ENCODE results near the gene BAZ1B. TPM values are rescaled to one million over a fixed set of nuclear protein-coding genes. Genes with fewer than 3 reads are reported as not detected.
"Not testable (repeated sequence)": the region's sequence is repeated elsewhere in the genome, so short reads cannot be mapped to it uniquely, and the experiment has no call there.

Gene BAZ1B
- total RNA-seq, 3 donors from 2014 or later = 53.7 to 57.4 (median 56.3) TPM

DNA sequence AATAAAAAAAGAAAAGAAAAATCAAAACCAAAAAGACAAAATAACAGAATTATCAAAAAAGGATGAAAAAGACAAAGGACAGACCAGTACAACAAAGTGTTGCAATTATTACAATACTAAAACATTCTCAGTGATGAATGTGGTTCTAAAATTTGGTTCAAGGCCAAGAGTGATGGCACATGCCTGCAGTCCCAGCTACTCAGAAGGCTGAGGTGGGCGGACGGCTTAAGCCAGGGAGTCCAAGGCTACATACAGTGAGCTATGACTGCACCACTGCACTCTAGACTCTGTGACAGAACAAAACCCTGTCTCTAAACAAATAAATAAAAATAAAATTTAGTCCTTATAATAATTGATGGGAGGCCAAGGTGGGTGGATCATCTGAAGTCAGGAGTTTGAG lies 14.5 kb downstream of the BAZ1B start:
- Histone ChIP-seq H3K27me3 (no peaks in the 10 kb centered on the region), H3K4me3 (no peak overlapping the region), H3K4me1 (no peaks in the 10 kb centered on the region), H3K36me3 (peaks cover 4% of the 10 kb centered on the region), H3K27ac (no peak overlapping the region), H3K9me3 (no peaks in the 10 kb centered on the region)
- intact Hi-C loops (cut with DNase I; ENCODE audit: low total_unique reads) = no loop called here
- no peak for DNase-seq (ENCODE audit: low spot score in 2 of 2)
- TF ChIP-seq POLR2A (IDR thresholded peaks at IDR 0.05) (no peak), POLR2AphosphoS5 (IDR thresholded peaks at IDR 0.05) (no peak), CTCF (IDR thresholded peaks at IDR 0.05) (no peak)

DNA sequence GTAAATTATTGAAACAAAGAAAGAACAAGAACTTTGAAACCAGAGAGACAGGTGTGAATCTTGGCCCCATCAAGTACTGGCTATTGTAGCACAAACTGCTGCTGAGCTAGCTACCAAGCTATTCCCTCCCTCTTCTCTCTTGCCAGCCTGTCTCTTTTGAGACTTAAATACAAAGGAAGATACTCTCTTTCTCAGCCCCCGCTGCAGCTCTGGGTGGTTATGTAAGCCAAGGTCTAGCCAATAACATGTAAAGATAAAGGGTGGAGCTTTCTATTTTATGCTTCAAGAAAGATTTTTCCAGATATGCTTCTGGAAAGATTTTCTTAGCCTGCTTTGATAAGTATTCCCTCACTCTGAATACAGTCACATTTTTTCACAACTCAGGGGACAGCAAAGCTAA lies 17.2 kb downstream of the BAZ1B start:
- no peaks in the 10 kb centered on the region for H3K9me3 ChIP-seq
- no peaks in the 10 kb centered on the region for H3K4me1 ChIP-seq
- no peak overlapping the region for H3K4me3 ChIP-seq
- intact Hi-C loops (cut with DNase I; ENCODE audit: low total_unique reads) = no loop called here
- no peak overlapping the region for H3K27ac ChIP-seq
- peaks cover 5% of the 10 kb centered on the region for H3K36me3 ChIP-seq
- DNase-seq (ENCODE audit: low spot score in 2 of 2) = no peak
- H3K27me3 ChIP-seq = no peaks in the 10 kb centered on the region
- TF ChIP-seq POLR2A (IDR thresholded peaks at IDR 0.05) = no peak

DNA sequence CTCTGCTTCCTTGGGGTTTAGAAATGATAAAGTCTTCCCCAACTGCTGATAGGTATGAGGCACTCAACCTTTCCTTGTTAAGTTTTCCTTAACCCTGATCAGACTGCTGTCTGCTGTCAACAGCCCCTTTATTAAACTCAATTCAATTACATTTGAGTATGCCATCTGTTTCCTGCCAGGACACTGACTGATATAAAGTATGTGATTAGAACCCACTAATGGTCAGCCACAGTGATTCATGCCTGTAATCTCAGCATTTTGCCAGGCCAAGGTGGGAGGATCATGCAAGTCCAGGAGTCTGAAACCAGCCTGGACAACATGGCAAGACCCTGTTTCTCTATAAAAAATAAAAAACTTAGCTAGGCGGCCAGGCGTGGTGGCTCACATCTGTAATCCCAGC lies 18.1 kb downstream of the BAZ1B start:
- no peak for TF ChIP-seq POLR2AphosphoS5 (IDR thresholded peaks at IDR 0.05)
- no peak for TF ChIP-seq POLR2A (IDR thresholded peaks at IDR 0.05)
- TF ChIP-seq CTCF (IDR thresholded peaks at IDR 0.05) = no peak
- H3K36me3 ChIP-seq = peaks cover 5% of the 10 kb centered on the region

GRCh38 chr7:73503229-73503628 lies 18.9 kb downstream of the BAZ1B start:
- TF ChIP-seq POLR2AphosphoS5 (IDR thresholded peaks at IDR 0.05) (no peak), POLR2A (IDR thresholded peaks at IDR 0.05) (no peak), CTCF (IDR thresholded peaks at IDR 0.05) (no peak)
- Histone ChIP-seq H3K27me3 (no peaks in the 10 kb centered on the region), H3K36me3 (peaks cover 5% of the 10 kb centered on the region), H3K27ac (no peak overlapping the region), H3K9me3 (no peaks in the 10 kb centered on the region), H3K4me1 (no peaks in the 10 kb centered on the region), H3K4me3 (no peak overlapping the region)
- intact Hi-C loops (cut with DNase I; ENCODE audit: low total_unique reads) = no loop called here
- DNase-seq (ENCODE audit: low spot score in 2 of 2) = no peak

More for the DNA sequence above, 18.1 kb downstream of the BAZ1B start:
- DNase-seq (ENCODE audit: low spot score in 2 of 2) = no peak
- intact Hi-C loops (cut with DNase I; ENCODE audit: low total_unique reads) = no loop called here
- no peaks in the 10 kb centered on the region for H3K4me1 ChIP-seq
- no peaks in the 10 kb centered on the region for H3K9me3 ChIP-seq
- H3K4me3 ChIP-seq = no peak overlapping the region
- no peaks in the 10 kb centered on the region for H3K27me3 ChIP-seq
- no peak overlapping the region for H3K27ac ChIP-seq

GRCh38 chr7:73496626-73497025 lies 25.5 kb downstream of the BAZ1B start:
- no peak overlapping the region for H3K4me3 ChIP-seq
- no peaks in the 10 kb centered on the region for H3K36me3 ChIP-seq
- no peak for TF ChIP-seq POLR2A (IDR thresholded peaks at IDR 0.05)
- TF ChIP-seq CTCF (IDR thresholded peaks at IDR 0.05) = no peak
- TF ChIP-seq POLR2AphosphoS5 (IDR thresholded peaks at IDR 0.05) = no peak
- no peak overlapping the region for H3K27ac ChIP-seq
- H3K9me3 ChIP-seq = no peaks in the 10 kb centered on the region
- no peaks in the 10 kb centered on the region for H3K27me3 ChIP-seq
- no peak for DNase-seq (ENCODE audit: low spot score in 2 of 2)
- intact Hi-C loops (cut with DNase I; ENCODE audit: low total_unique reads) = no loop called here
- no peaks in the 10 kb centered on the region for H3K4me1 ChIP-seq

DNA sequence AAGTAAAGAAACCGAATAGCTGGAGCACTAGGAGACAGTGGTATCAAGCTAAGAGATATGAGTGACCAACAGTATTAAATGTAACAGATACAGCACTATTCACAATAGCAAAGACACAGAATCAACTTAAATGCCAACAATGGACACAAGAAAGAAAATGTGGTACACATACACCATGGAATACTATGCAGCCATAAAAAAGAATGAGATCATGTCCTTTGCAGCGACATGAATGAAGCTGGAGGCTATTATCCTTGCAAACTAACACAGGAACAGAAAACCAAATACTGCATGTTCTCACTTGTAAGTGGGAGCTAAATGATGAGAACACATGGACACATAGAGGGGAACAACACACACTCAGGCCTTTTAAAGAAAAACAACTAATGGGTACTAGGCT lies 26.6 kb downstream of the BAZ1B start:
- H3K4me3 ChIP-seq; DNase-seq (ENCODE audit: low spot score in 2 of 2); H3K9me3 ChIP-seq; H3K27me3 ChIP-seq; intact Hi-C loops (cut with DNase I; ENCODE audit: low total_unique reads); H3K36me3 ChIP-seq; H3K27ac ChIP-seq; H3K4me1 ChIP-seq: not testable (repeated sequence)

All from breast epithelium (tissue), 4 donors.